ENCODE results near the gene FKBP1A. TPM values are rescaled to one million over a fixed set of nuclear protein-coding genes. Genes with fewer than 3 reads are reported as not detected.

Gene FKBP1A
- total RNA-seq, 3 donors from 2014 or later, result 168 to 326 (median 300) TPM

- intact Hi-C loops (cut with DNase I, micrococcal nuclease), result loop anchor here (5.0 kb wide), 1 partner anchor 125 kb away; no protein-coding TSS in a partner anchor
- peak; percentile 70 for TF ChIP-seq CTCF (IDR thresholded peaks at IDR 0.05)
- Histone ChIP-seq H3K36me3 (ENCODE audit: low read depth) (peaks cover under 1% of the 10 kb centered on the region), H3K4me3 (no peak overlapping the region), H3K4me1 (ENCODE audit: low read depth) (peaks cover 2% of the 10 kb centered on the region), H3K9me3 (no peaks in the 10 kb centered on the region)
- ATAC-seq (peak; percentile 83), DNase-seq (peak; percentile 71 to 82 (median 82))
These were observed 44.5 kb upstream of the FKBP1A start for GRCh38 chr20:1437235-1437904.

GRCh38 chr20:1436263-1436662, 43.4 kb upstream of the FKBP1A start:
- H3K36me3 ChIP-seq (ENCODE audit: low read depth), result no peaks in the 10 kb centered on the region
- H3K4me3 ChIP-seq, result no peak overlapping the region
- DNase-seq, result no peak
- H3K4me1 ChIP-seq (ENCODE audit: low read depth), result peaks cover 2% of the 10 kb centered on the region
- ATAC-seq, result no peak
- no peak for TF ChIP-seq CTCF (IDR thresholded peaks at IDR 0.05)
- H3K9me3 ChIP-seq, result no peaks in the 10 kb centered on the region
- intact Hi-C loops (cut with DNase I, micrococcal nuclease), result loop anchor here (5.0 kb wide), 1 partner anchor 124 kb away; no protein-coding TSS in a partner anchor

DNA sequence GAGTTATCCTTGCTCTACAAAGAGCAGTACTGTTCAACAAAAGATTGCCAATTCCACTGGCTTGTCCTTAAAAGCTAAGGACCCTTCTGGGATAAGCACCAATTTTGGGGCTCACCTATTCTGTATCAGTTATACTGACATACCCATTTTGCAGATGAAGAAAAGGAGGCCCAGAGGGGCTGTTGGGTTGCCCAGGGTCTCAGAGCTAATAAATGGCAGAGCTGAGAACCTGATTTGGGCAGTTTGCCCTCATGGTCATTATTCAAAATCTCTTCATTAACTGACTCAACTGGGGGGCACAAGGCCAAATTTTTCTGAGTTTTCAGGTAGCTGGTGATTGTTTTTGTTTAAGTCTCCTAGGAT, 42.5 kb upstream of the FKBP1A start:
- DNase-seq (no peak), ATAC-seq (no peak)
- Histone ChIP-seq H3K9me3 (no peaks in the 10 kb centered on the region), H3K4me1 (ENCODE audit: low read depth) (no peaks in the 10 kb centered on the region), H3K36me3 (ENCODE audit: low read depth) (no peaks in the 10 kb centered on the region), H3K4me3 (no peak overlapping the region)
- intact Hi-C loops (cut with DNase I, micrococcal nuclease), result loop anchor here (5.0 kb wide), 1 partner anchor 123 kb away; no protein-coding TSS in a partner anchor
- no peak for TF ChIP-seq CTCF (IDR thresholded peaks at IDR 0.05)

DNA sequence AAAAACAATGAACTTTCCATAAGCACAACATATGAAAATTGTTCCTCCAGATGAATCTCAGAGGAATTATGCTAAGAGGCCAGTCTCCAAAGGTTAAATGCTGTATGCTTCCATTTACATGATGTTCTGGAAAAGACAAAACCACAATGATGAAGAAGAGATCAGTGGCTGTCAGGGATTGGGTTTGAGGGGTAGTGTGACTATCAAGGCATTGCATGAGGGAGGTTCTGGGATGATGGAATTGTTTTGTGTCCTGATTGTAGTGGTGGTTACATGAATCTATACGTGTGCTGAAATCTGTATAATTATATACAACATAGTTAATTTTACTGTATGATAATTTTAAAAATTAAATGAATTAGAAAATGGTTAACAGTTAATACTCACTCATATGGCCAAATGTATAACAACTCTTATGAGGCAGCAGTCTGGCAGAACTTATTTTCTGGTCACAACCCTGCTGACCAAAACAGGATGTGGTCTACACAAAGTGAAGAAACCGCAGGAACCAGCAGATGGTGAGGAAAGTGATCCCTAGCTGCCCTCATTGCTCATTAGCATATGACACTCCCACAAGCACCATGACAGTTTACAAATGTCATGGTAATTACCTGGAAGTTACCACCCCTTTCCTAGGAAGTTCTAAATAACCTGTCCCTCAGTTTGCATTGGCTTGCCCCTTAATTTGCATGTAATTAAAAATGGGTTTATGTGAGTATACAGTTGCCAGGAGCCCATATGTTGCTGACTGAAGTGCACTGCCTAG, 41.9 kb upstream of the FKBP1A start:
- no peak overlapping the region for H3K4me3 ChIP-seq
- no peaks in the 10 kb centered on the region for H3K9me3 ChIP-seq
- ATAC-seq, result peak; percentile 60
- DNase-seq, result peak in 1 of 3 donors; percentile 60
- intact Hi-C loops (cut with DNase I, micrococcal nuclease), result loop anchor here (5.0 kb wide), 1 partner anchor 122 kb away; no protein-coding TSS in a partner anchor
- TF ChIP-seq CTCF (IDR thresholded peaks at IDR 0.05), result no peak
- H3K4me1 ChIP-seq (ENCODE audit: low read depth), result no peaks in the 10 kb centered on the region
- H3K36me3 ChIP-seq (ENCODE audit: low read depth), result no peaks in the 10 kb centered on the region

GRCh38 chr20:1431158-1431557, 38.3 kb upstream of the FKBP1A start:
- no peaks in the 10 kb centered on the region for H3K9me3 ChIP-seq
- peaks cover 3% of the 10 kb centered on the region for H3K4me1 ChIP-seq (ENCODE audit: low read depth)
- no peak for ATAC-seq
- no peak overlapping the region for H3K4me3 ChIP-seq
- TF ChIP-seq CTCF (IDR thresholded peaks at IDR 0.05), result no peak
- DNase-seq, result no peak
- H3K36me3 ChIP-seq (ENCODE audit: low read depth), result no peaks in the 10 kb centered on the region
- intact Hi-C loops (cut with DNase I, micrococcal nuclease), result no loop called here
